Liver (tissue), 9 donors: ENCODE data around the gene IL23A. TPM values are rescaled to one million over a fixed set of nuclear protein-coding genes. Genes with fewer than 3 reads are reported as not detected.
A peak's percentile ranks its signal among the peaks of the same experiment; 100 is the strongest.

Experiments used
- DNase-seq: peaks from one replicate; pipeline ENCODE4 v3.0.0-alpha.2; 2017; ENCODE audit warnings: low spot score
- H3K27ac ChIP-seq, 2 donors: one replicate each; pipeline ENCODE4 v1.7.0; 2013; ENCODE audit warnings: inconsistent platforms in 2 of 2, low read length in 2 of 2, control low read depth in 1 of 2, low read depth in 1 of 2, mild to moderate bottlenecking in 1 of 2
- H3K27me3 ChIP-seq, 4 donors: one replicate each; pipeline versions ENCODE4 v1.6.1 to v1.7.0; 2013; ENCODE audit warnings: low read length in 3 of 4, inconsistent platforms in 1 of 4, mild to moderate bottlenecking in 1 of 4, moderate library complexity in 1 of 4; ENCODE audit not compliant: control insufficient read depth in 4 of 4, insufficient read depth in 4 of 4
- H3K36me3 ChIP-seq, 4 donors: one replicate each; pipeline versions ENCODE4 v1.6.1 to v1.7.0; 2013; ENCODE audit warnings: low read length in 3 of 4, mild to moderate bottlenecking in 3 of 4, low read depth in 1 of 4, moderate library complexity in 1 of 4; ENCODE audit not compliant: control insufficient read depth in 4 of 4, insufficient read depth in 3 of 4
- H3K4me1 ChIP-seq, 4 donors: one replicate each; pipeline versions ENCODE4 v1.6.1 to v1.7.0; 2013; ENCODE audit warnings: low read length in 3 of 4, mild to moderate bottlenecking in 3 of 4, moderate library complexity in 1 of 4; ENCODE audit not compliant: control insufficient read depth in 4 of 4, insufficient read depth in 4 of 4
- H3K4me3 ChIP-seq, 3 donors: one replicate each; pipeline versions ENCODE4 v1.6.1 to v1.7.0; 2013; ENCODE audit warnings: low read length in 3 of 3, control low read depth in 1 of 3, low read depth in 1 of 3, mild to moderate bottlenecking in 1 of 3
- H3K9ac ChIP-seq, 2 donors: one replicate each; pipeline ENCODE4 v1.7.0; 2013; ENCODE audit warnings: low read length in 2 of 2, mild to moderate bottlenecking in 2 of 2, moderate library complexity in 2 of 2, control low read depth in 1 of 2, low read depth in 1 of 2
- H3K9me3 ChIP-seq, 4 donors: one replicate each; pipeline versions ENCODE4 v1.6.1 to v1.7.0; 2013; ENCODE audit warnings: low read length in 3 of 4; ENCODE audit not compliant: control insufficient read depth in 4 of 4
- EGR1 ChIP-seq, 2 donors: IDR thresholded peaks; 2 replicates each; pipeline ENCODE4 v1.6.1; 2016 to 2018; ENCODE audit warnings: antibody characterized with exemption in 2 of 2, low read depth in 2 of 2
- FOXA1 ChIP-seq: IDR thresholded peaks from 2 replicates; pipeline ENCODE4 v1.6.1; 2016; ENCODE audit warnings: antibody characterized with exemption
- FOXA2 ChIP-seq: IDR thresholded peaks from 2 replicates; pipeline ENCODE4 v1.6.1; 2016; ENCODE audit warnings: antibody characterized with exemption
- GABPA ChIP-seq, 2 donors: IDR thresholded peaks in 1 of 2; conservative IDR thresholded peaks in 1 of 2; 2 replicates each; pipeline ENCODE4 v1.6.1; 2016; ENCODE audit warnings: antibody characterized with exemption in 2 of 2, mild to moderate bottlenecking in 1 of 2, moderate library complexity in 1 of 2
- HNF4A ChIP-seq, 2 donors: conservative IDR thresholded peaks; 2 replicates each; pipeline ENCODE4 v1.6.1; 2016; ENCODE audit warnings: antibody characterized with exemption in 2 of 2, mild to moderate bottlenecking in 2 of 2
- HNF4G ChIP-seq: IDR thresholded peaks from 2 replicates; pipeline ENCODE4 v1.6.1; 2016; ENCODE audit warnings: antibody characterized with exemption
- JUND ChIP-seq, 2 donors: IDR thresholded peaks; 2 replicates each; pipeline ENCODE4 v1.6.1; 2016; ENCODE audit warnings: antibody characterized with exemption in 2 of 2
- NR2F2 ChIP-seq: IDR thresholded peaks from 2 replicates; pipeline ENCODE4 v1.6.1; 2016; ENCODE audit warnings: antibody characterized with exemption
- RAD21 ChIP-seq, 2 donors: IDR thresholded peaks; 2 replicates each; pipeline ENCODE4 v1.6.1; 2016; ENCODE audit warnings: antibody characterized with exemption in 2 of 2, mild to moderate bottlenecking in 2 of 2
- RXRA ChIP-seq, 2 donors: IDR thresholded peaks; 2 replicates each; pipeline ENCODE4 v1.6.1; 2017 to 2018; ENCODE audit warnings: antibody characterized with exemption in 2 of 2, mild to moderate bottlenecking in 1 of 2
- SP1 ChIP-seq: IDR thresholded peaks from 2 replicates; pipeline ENCODE4 v1.6.1; 2018; ENCODE audit warnings: antibody characterized with exemption, mild to moderate bottlenecking
- TAF1 ChIP-seq: conservative IDR thresholded peaks from 2 replicates; pipeline ENCODE4 v1.6.1; 2016; ENCODE audit warnings: antibody characterized with exemption, mild to moderate bottlenecking
- YY1 ChIP-seq: IDR thresholded peaks from 2 replicates; pipeline ENCODE4 v1.6.1; 2016; ENCODE audit warnings: antibody characterized with exemption, mild to moderate bottlenecking
- WGBS: extraction: QIAGEN DNeasy Blood & Tissue Kit; methylation state at CpG from one replicate; pipeline ENCODE4 v1.1.7; 2013; 5-methylcytosine and 5-hydroxymethylcytosine counted together
- polyA plus RNA-seq, 2 donors: library from polyadenylated mRNA; stranded (reverse) in 1 of 2; unstranded in 1 of 2; fragments of 200-250 nt in 1 of 2; fragments of >200 nt in 1 of 2; fragmentation: Nextera tagmentation in 1 of 2; extraction: Ambion mirVana in 1 of 2; gene quantifications; one replicate each; pipeline versions ENCODE4 v1.2.1 to v1.2.3, GENCODE V29; 2013 to 2015
- total RNA-seq, 2 donors: library from RNA; depleted of rRNA; stranded (reverse); fragments of >200 nt; gene quantifications; one replicate each; pipeline ENCODE4 v1.2.3, GENCODE V29; 2014
- TF ChIP-seq, protein P1 (sequence below): IDR thresholded peaks from 2 replicates; pipeline ENCODE4 v1.6.1; 2016; ENCODE audit warnings: antibody characterized with exemption
- TF ChIP-seq, protein P2 (sequence below): IDR thresholded peaks from 2 replicates; pipeline ENCODE4 v1.6.1; 2016; ENCODE audit warnings: antibody characterized with exemption, mild to moderate bottlenecking
- donor health status: healthy.
- donor health status: healthy.
- donor health status: healthy.
- donor health status: healthy.
- donor health status: healthy.

IL23A gene
- total and polyA plus RNA-seq, 4 donors = 0.14 to 0.25 (median 0.22) TPM; not detected in 1

DNA sequence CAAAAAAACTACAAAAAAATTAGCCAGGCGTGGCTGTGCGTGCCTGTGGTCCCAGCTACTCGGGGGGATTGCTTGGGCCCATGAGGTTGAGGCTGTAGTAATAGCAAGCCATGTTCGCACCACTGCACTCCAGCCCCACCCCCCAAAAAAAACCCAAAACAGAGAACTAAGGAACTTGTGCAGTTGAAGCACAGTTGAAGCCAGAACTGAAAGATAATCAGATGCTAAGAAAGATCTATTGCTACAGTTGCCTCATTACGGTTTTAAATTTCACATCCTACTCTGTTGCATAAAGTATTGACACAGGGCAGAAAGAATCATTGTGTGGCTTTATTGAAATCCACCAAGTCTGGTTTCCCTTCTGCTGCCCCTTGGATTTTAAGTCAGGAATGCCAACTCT, 42.4 kb upstream of the IL23A start:
- Histone ChIP-seq H3K4me3 (no peak overlapping the region), H3K9ac (no peak overlapping the region), H3K4me1 (peaks cover 18 to 51% (median 46%) of the 10 kb centered on the region in 4 donors), H3K27ac (peak overlapping the region in 1 of 2 donors; percentile 53), H3K9me3 (no peaks in the 10 kb centered on the region), H3K27me3 (no peaks in the 10 kb centered on the region), H3K36me3 (peaks cover 0 to 6% (median 2%) of the 10 kb centered on the region in 4 donors)
- no peak for TF ChIP-seq JUND (IDR thresholded peaks at IDR 0.05)
- no peak for TF ChIP-seq NR2F2
- TF ChIP-seq FOXA2 = peak; percentile 68
- TF ChIP-seq RXRA (IDR thresholded peaks at IDR 0.05) = peak in 1 of 2 donors; percentile 11
- TF ChIP-seq, protein P1, sequence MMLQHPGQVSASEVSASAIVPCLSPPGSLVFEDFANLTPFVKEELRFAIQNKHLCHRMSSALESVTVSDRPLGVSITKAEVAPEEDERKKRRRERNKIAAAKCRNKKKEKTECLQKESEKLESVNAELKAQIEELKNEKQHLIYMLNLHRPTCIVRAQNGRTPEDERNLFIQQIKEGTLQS = no peak
- no peak for DNase-seq
- WGBS = 76% methylated on average over 5 of the region's 5 CpGs

DNA sequence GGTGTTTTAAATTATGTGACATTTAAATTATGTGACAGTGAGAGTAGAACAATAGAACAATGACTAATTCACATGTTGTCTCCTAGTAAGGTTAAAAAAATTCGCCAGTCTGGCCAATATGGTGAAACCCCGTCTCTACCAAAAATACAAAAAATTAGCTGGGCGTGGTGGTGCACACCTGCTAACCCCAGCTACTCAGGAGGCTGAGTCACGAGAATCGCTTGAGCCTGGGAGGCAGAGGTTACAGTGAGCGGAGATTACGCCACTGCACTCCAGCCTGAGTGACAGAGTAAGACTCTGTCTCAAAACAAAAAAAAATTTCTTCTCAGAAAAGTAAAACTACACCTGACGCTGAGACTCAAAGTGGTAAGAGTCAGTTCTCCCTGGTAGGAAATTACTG, 41.3 kb upstream of the IL23A start:
- TF ChIP-seq GABPA (IDR thresholded peaks at IDR 0.05 in 1 of 2, conservative IDR thresholded peaks at IDR 0.05 in 1 of 2) (no peak), YY1 (no peak), HNF4A (conservative IDR thresholded peaks at IDR 0.05) (no peak), FOXA1 (no peak), TAF1 (no peak), HNF4G (no peak), RAD21 (IDR thresholded peaks at IDR 0.05) (no peak), SP1 (no peak), JUND (IDR thresholded peaks at IDR 0.05) (no peak)
- Histone ChIP-seq H3K9ac (no peak overlapping the region), H3K27ac (no peak overlapping the region), H3K4me1 (peaks cover 18 to 58% (median 57%) of the 10 kb centered on the region in 4 donors), H3K36me3 (peaks cover 0 to 2% (median 0%) of the 10 kb centered on the region in 4 donors), H3K9me3 (no peaks in the 10 kb centered on the region), H3K4me3 (no peak overlapping the region), H3K27me3 (no peaks in the 10 kb centered on the region)
- WGBS = 92% methylated on average over 8 of the region's 8 CpGs
- DNase-seq = no peak

DNA sequence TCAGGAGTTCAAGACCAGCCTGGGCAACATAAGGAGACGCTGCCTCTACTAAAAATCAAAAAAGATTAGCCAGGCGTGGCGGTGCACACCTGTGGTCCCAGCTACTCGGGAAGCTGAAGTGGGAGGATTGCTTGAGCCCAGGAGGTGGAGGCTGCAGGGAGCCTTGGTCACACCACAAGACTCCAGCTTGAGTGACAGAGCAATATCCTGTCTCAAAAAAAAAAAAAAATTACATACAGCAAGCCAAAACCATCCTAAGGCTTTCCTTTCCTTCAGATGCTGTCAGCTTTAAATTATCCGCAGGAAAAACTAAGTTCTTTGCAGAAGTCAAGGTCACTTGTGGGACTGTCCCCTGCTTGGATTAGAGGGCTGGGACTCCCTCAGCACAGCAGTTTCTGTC, 39.9 kb upstream of the IL23A start:
- Histone ChIP-seq H3K9me3 (no peaks in the 10 kb centered on the region), H3K4me1 (peaks cover 15 to 66% (median 63%) of the 10 kb centered on the region in 4 donors), H3K27ac (peak overlapping the region in 1 of 2 donors; percentile 95), H3K27me3 (no peaks in the 10 kb centered on the region), H3K36me3 (peaks cover 0 to 2% (median 0%) of the 10 kb centered on the region in 4 donors), H3K4me3 (peak overlapping the region; percentile 70 to 97 (median 96)), H3K9ac (peak overlapping the region; percentile 22 to 80)
- 65% methylated on average over 5 of the region's 5 CpGs for WGBS
- DNase-seq = no peak
- TF ChIP-seq FOXA2 (no peak), EGR1 (IDR thresholded peaks at IDR 0.05; ENCODE audit: low read depth in 2 of 2) (no peak)
- TF ChIP-seq, protein P2, sequence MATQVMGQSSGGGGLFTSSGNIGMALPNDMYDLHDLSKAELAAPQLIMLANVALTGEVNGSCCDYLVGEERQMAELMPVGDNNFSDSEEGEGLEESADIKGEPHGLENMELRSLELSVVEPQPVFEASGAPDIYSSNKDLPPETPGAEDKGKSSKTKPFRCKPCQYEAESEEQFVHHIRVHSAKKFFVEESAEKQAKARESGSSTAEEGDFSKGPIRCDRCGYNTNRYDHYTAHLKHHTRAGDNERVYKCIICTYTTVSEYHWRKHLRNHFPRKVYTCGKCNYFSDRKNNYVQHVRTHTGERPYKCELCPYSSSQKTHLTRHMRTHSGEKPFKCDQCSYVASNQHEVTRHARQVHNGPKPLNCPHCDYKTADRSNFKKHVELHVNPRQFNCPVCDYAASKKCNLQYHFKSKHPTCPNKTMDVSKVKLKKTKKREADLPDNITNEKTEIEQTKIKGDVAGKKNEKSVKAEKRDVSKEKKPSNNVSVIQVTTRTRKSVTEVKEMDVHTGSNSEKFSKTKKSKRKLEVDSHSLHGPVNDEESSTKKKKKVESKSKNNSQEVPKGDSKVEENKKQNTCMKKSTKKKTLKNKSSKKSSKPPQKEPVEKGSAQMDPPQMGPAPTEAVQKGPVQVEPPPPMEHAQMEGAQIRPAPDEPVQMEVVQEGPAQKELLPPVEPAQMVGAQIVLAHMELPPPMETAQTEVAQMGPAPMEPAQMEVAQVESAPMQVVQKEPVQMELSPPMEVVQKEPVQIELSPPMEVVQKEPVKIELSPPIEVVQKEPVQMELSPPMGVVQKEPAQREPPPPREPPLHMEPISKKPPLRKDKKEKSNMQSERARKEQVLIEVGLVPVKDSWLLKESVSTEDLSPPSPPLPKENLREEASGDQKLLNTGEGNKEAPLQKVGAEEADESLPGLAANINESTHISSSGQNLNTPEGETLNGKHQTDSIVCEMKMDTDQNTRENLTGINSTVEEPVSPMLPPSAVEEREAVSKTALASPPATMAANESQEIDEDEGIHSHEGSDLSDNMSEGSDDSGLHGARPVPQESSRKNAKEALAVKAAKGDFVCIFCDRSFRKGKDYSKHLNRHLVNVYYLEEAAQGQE = no peak
